GM18867 (cell line): ENCODE results near the gene TMEM108.

Experiments
- ATAC-seq: cut with Tn5 transposase; IDR thresholded peaks from one replicate; pipeline ENCODE4 v1.9.1; 2021; ENCODE audit warnings: mild to moderate bottlenecking, moderate library complexity; ENCODE audit not compliant: unreplicated experiment

Gene TMEM108

GRCh38 chr3:133445108-133445507 is 406.9 kb downstream of the TMEM108 start:
- no peak for ATAC-seq
